NCI-H2081 (cell line): ENCODE measurements around the gene ZNF524.
A peak's percentile ranks its signal among the peaks of the same experiment; 100 is the strongest.
"Not testable (repeated sequence)": the region's sequence is repeated elsewhere in the genome, so short reads cannot be mapped to it uniquely, and the experiment has no call there.

Experiments used
- DNase-seq, 2 experiments: peaks; one replicate each; lab custom pipeline; 2025; lab: John Stamatoyannopoulos, UW

The ZNF524 gene, protein sequence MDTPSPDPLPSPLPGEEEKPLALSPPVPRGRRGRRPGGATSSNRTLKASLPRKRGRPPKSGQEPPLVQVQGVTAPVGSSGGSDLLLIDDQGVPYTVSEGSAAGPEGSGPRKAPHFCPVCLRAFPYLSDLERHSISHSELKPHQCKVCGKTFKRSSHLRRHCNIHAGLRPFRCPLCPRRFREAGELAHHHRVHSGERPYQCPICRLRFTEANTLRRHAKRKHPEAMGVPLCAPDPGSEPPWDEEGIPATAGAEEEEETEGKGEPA

DNA sequence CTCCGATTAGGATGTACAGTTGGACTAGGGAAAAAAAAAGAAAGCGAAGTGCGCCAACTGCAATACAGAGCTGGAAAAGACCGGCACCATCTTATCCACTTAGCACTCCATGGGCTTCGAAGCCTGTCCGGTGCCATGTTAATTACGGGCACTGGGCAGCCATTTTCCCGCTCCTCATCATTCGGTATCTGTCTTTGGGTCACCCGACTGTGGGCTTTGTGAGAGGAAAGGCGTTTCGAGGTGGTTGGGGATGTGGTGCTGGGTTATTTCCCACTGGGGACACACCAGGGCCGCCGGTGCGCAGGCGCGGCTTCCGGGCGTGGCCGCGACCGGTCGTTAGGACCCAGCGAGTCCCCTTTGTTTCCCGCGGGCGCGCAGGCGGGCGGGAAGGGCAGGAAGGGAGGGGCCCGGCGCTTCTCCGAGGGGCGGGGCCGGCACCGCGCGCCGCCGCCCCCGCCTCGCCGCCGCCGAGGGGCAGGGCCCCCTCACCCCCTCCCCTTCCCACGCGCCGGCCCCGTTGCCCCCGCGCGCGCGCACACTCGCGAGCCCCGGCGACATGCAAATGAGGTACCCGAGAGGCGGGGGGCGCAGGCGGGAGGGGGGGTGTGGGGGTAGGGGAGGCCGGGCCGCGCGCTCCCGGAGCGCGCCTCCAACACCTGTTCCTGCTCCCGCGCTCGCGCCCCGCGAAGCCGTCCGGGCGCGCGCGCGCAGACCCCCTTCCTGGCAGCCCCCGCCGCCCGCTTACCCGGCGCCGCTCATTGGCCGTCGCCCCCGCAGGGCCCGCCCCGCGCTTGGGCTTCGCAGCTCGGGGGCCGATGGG lies at the start of gene ZNF524:
TSS of gene ZNF524 (plus strand) at position 447 of the 820 bp plus-strand sequence. CDS start 1,825 bp downstream, outside the sequence.
- DNase-seq = peak; percentile 93 to 94

- no peak for DNase-seq
Measured at GRCh38 chr19:55550321-55550650, 49.8 kb upstream of the ZNF524 start.

GRCh38 chr19:55552206-55552605 lies 47.9 kb upstream of the ZNF524 start:
- peak in 1 of 2 experiments; percentile 49 for DNase-seq

DNA sequence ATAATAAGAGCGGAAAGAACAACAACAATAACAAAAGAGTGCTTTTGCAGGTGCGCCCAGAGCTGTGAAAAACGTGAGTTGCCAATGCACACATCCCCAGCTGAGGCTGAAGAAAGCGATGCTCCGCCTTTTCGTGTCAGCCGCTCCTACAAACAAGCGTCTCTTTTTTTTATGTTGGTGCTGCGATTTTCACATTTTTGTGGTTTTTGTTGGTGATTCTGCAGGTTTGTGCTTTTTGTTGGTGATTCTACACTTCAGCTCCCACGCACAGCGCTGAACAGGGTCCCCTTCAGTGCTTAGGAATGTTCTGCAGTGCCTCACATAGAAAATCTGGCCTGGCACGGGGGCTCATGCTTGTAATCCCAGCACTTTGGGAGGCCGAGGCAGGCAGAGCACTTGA lies 47.5 kb upstream of the ZNF524 start:
- DNase-seq = peak in 1 of 2 experiments; percentile 49

DNA sequence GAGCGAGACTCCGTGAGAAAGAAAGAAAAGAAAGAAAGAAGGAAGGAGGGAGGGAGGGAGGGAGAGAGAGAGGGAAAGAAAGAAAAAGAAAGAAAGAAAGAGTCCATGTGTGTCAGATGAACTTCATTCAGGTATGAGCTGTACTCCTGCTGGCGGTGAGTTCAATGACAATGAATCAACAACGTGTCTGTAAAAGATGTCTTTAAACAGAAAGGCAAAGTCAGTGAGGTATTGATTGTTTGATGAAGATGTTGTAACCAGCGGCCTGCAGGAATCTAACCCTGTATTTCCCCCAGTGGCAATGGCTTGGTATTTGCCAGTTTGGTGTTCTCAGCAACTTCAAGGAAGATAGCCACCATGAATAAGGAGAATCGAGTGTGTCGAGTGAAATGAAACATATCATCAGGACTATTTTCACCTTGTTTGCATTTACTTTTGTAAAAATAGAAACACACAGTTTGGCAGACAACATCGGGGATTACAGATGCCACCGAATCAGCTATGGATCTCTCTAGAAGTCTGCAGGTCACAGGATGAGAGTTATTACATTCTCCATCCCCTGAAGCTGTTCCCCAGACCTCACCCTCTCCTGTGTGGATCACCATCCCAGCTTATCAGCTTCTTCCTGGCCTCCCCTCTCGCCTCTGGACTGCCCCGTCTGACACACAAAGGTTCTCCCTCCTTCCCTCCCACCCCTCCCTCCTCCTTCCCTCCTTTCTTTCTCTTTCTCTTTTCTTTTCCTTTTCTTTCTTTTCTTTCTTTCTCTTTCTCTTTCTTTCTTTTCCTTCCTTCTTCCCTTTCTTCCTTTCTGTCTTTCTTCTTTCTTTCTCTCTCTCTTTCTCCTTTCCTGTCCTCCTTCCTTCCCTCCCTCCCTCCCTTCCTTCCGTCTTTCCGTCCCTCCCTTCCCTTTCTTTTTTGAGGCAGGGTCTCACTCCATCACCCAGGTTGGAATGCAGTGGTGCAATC lies 46.6 kb upstream of the ZNF524 start:
- no peak for DNase-seq

DNA sequence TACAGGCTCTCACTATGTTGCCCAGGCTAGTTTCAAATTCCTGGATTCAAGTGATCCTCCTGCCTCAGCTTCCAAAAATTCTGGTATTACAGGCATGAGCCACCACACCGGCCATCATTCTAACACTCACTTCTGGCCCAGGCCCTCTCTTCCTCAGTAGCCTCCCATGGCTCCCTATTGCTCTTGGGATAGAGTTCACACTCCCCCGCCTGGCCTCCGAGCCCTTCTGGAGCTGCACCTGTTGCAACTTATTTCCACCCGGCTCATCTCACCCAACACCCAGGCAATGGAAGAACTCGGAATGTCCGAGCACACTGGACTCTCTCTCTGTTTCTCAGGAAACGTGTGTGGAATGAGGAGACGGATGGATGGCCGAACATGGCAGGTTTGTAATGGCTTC lies 45.8 kb upstream of the ZNF524 start:
- no peak for DNase-seq

- DNase-seq = peak; percentile 53 to 76
Measured at GRCh38 chr19:55554741-55555152, 45.3 kb upstream of the ZNF524 start.

DNA sequence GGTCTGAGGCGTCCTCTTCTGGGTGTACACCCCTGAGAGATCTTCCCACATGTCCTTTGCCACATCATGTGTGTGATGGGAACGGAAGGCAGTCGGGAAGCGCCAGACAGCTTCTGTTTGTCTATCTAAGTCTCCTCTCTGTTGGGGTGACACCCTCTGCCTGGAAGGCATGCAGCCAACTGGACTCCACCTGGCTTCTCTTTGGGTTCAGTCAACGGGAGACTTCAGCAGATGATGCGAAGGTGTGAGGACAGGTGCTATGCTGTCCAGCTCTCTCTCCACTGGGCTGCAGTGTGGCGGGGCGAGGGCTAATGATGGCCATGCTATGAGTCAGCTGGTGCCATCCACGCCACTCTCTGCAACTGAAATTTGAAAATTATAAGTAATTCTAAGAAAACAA lies 40.4 kb upstream of the ZNF524 start:
- DNase-seq = no peak

- DNase-seq = no peak
Measured at GRCh38 chr19:55563261-55563690, 36.8 kb upstream of the ZNF524 start.

DNA sequence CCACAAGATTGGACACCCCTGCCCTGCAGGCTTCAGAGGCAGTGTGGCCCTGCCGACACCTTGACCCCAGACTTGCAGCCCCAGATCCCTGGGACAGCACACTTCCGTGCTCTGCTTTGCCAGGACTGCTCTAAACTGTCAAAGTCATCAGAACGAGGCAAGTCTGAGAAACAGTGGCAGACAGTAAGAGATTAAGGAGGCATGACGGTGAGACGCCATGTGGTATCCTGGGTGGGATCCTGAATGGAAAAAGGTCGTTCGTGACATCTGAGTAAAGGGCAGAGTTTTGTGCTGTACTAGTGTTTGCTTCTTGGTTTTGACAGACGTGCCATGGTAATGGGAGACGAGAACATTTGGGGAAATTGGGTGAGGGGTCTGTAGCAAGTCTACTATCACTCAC lies 33.3 kb upstream of the ZNF524 start:
- DNase-seq = no peak

DNA sequence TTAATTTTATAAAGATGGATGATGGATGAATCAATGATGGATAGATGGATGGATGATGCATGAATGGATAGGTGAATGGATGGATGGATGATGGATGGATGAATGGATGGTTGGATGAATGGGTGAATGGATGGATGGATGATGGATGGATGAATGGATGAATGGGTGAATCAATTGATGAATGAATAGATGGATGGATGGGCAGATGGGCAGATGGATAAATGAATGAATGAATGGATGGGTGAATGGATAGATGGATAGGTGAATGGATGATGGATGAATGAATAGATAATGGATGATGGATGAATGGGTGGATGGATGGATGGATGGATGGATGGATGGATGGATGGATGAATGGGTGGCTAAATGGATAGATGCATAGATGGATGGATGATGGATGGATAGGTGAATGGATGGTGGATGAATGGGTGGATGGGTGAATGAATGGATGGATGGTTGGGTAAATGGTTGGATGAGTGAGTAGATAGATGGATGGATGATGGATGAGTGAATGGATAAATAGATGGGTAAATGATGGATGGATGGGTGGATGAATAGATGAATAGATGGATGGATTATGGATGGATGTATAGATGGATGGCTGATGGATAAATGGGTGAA lies 32.3 kb upstream of the ZNF524 start:
- no peak for DNase-seq

GRCh38 chr19:55569477-55569876 lies 30.6 kb upstream of the ZNF524 start:
- not testable (repeated sequence) for DNase-seq

DNA sequence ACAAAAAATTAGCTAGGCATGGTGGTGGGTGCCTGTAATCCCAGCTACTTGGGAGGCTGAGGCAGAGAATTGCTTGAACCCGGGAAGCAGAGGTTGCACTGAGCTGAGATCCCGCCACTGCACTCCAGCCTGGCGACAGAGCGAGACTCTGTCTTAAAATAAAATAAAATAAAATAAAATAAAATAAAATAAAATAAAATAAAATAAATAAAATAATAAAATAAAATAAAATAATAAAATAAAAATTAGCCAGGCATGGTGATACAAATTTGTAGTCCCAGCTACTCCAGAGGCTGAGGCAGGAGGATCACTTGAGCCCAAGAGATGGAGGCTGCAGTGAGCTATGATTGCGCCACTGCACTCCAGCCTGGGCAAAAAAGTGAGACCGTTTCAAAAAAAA lies 26.2 kb upstream of the ZNF524 start:
- DNase-seq = not testable (repeated sequence)

GRCh38 chr19:55576746-55577145 lies 23.3 kb upstream of the ZNF524 start:
- DNase-seq = no peak

GRCh38 chr19:55578031-55578760 lies 21.9 kb upstream of the ZNF524 start:
- DNase-seq = no peak

GRCh38 chr19:55578761-55579747 lies 21.0 kb upstream of the ZNF524 start:
- DNase-seq = no peak

DNA sequence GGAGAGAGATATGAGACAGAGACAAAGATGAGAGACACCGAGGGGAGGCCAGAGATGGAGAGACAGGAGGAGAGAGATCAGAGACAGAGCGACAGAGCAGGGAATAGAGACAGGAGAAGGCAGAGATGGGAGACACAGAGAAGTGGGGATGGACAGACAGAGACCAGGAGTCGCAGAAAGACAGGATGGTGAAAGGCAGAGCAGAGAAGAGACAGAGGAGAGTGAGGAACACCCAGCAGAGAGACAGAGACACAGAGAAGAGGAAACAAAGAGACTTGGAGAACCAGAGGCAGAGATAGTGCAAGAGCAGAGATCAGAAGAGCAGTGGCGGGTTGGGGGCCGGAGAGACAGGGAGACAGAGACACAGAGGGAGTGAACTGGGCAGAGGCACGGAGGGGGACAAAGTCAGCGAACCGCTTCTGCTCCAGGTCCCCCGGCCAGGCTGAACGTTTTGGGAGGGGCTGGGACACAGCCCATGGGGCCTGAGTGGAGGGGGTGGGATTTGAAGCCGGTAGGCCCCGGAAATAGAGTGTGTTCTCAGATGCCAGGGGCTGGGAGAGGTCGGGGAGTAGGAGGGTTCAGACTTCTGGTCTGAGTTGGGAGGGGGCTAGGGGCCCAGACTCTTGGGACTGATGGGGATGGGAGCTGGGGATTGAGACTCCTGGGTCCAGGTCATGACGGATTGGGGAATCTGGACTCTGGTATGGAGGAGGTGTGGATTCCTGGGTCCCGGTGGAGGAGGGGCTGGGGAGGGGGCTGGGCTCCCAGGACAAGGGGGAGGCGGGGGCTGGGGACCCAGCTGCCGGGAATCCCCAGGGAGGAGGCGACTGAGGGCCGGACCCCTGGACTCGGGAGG lies 20.1 kb upstream of the ZNF524 start:
- DNase-seq = peak in 1 of 2 experiments; percentile 36

- peak; percentile 89 to 90 for DNase-seq
Measured at GRCh38 chr19:55580628-55581144, 19.4 kb upstream of the ZNF524 start, which contains the start of gene ZNF579. Gene ZNF579 (minus strand): TSS chr19:55580848. CDS start chr19:55579639, 1,209 bp downstream.
